ENCODE results near the gene CHST4.
"Not testable (repeated sequence)": the region's sequence is repeated elsewhere in the genome, so short reads cannot be mapped to it uniquely, and the experiment has no call there.

Gene CHST4

DNA sequence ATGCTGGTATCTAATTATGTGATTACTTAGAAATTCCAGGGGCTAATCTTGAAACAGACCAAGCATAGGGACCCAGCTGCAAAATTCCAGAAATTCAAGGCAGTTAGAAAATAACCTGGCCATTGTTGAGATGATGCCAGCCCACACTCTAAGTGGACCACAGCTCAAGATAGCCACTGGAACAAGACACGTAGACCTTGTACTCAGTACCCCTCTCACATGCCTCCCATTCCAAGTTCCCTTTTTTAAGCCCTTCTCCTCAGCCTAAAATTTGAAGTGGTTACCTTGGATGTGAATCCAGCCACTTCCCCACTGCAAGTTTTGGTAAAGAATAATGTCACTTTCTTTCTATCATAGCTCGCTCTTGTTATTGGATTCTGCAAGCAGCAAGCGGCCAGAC is 33.0 kb upstream of the CHST4 start:
- no peaks in the 10 kb centered on the region for H3K4me1 ChIP-seq (ENCODE audit: control insufficient read depth, insufficient read depth, low read length)
- H3K9me3 ChIP-seq (ENCODE audit: control insufficient read depth in 2 of 2, low read length in 2 of 2): no peaks in the 10 kb centered on the region
- H3K36me3 ChIP-seq (ENCODE audit: control insufficient read depth in 2 of 2, insufficient read depth in 2 of 2, low read length in 2 of 2): no peaks in the 10 kb centered on the region
- no peak overlapping the region for H3K4me3 ChIP-seq (ENCODE audit: low read length in 2 of 2)
- H3K27ac ChIP-seq (ENCODE audit: low read length): no peak overlapping the region
- H3K27me3 ChIP-seq (ENCODE audit: control insufficient read depth in 1 of 2, insufficient read depth in 2 of 2, low read length in 2 of 2): no peaks in the 10 kb centered on the region
- no peak overlapping the region for H3K9ac ChIP-seq (ENCODE audit: low read length in 2 of 2)

- no peak overlapping the region for H3K9ac ChIP-seq (ENCODE audit: low read length in 2 of 2)
- no peak overlapping the region for H3K4me3 ChIP-seq (ENCODE audit: low read length in 2 of 2)
- H3K36me3 ChIP-seq (ENCODE audit: control insufficient read depth in 2 of 2, insufficient read depth in 2 of 2, low read length in 2 of 2): no peaks in the 10 kb centered on the region
- H3K4me1 ChIP-seq (ENCODE audit: control insufficient read depth, insufficient read depth, low read length): no peaks in the 10 kb centered on the region
- H3K9me3 ChIP-seq (ENCODE audit: control insufficient read depth in 2 of 2, low read length in 2 of 2): no peaks in the 10 kb centered on the region
- no peaks in the 10 kb centered on the region for H3K27me3 ChIP-seq (ENCODE audit: control insufficient read depth in 1 of 2, insufficient read depth in 2 of 2, low read length in 2 of 2)
- no peak overlapping the region for H3K27ac ChIP-seq (ENCODE audit: low read length)
These were observed 28.2 kb upstream of the CHST4 start for GRCh38 chr16:71498031-71498430.

- Histone ChIP-seq H3K9ac (ENCODE audit: low read length in 2 of 2) (no peak overlapping the region), H3K27ac (ENCODE audit: low read length) (no peak overlapping the region), H3K9me3 (ENCODE audit: control insufficient read depth in 2 of 2, low read length in 2 of 2) (no peaks in the 10 kb centered on the region), H3K4me3 (ENCODE audit: low read length in 2 of 2) (no peak overlapping the region), H3K4me1 (ENCODE audit: control insufficient read depth, insufficient read depth, low read length) (no peaks in the 10 kb centered on the region), H3K27me3 (ENCODE audit: control insufficient read depth in 1 of 2, insufficient read depth in 2 of 2, low read length in 2 of 2) (no peaks in the 10 kb centered on the region), H3K36me3 (ENCODE audit: control insufficient read depth in 2 of 2, insufficient read depth in 2 of 2, low read length in 2 of 2) (no peaks in the 10 kb centered on the region)
These were observed 26.4 kb upstream of the CHST4 start for GRCh38 chr16:71499775-71500364.

DNA sequence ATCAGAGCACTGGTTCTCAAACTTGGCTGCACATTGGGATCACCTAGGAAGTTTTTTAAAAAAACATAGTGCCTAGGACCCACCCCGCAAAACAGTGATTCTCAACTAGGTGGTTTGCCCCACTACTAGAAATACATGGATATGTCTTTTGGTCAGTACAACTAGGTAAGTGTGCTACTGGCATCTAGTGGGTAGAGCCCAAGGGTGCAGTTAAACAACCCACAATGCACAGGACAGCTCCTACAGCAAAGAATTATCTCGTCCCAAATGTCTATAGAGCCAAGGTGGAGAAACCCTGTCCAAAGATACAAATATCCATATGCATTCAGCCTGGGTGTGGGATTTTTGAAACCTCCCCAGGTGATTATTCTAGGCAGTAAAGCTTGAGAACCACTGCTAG is 25.3 kb upstream of the CHST4 start:
- H3K9me3 ChIP-seq (ENCODE audit: control insufficient read depth in 2 of 2, low read length in 2 of 2): no peaks in the 10 kb centered on the region
- no peaks in the 10 kb centered on the region for H3K36me3 ChIP-seq (ENCODE audit: control insufficient read depth in 2 of 2, insufficient read depth in 2 of 2, low read length in 2 of 2)
- H3K27ac ChIP-seq (ENCODE audit: low read length): no peak overlapping the region
- no peaks in the 10 kb centered on the region for H3K27me3 ChIP-seq (ENCODE audit: control insufficient read depth in 1 of 2, insufficient read depth in 2 of 2, low read length in 2 of 2)
- no peaks in the 10 kb centered on the region for H3K4me1 ChIP-seq (ENCODE audit: control insufficient read depth, insufficient read depth, low read length)
- H3K4me3 ChIP-seq (ENCODE audit: low read length in 2 of 2): no peak overlapping the region
- H3K9ac ChIP-seq (ENCODE audit: low read length in 2 of 2): no peak overlapping the region

GRCh38 chr16:71501547-71501946 is 24.7 kb upstream of the CHST4 start:
- H3K9me3 ChIP-seq (ENCODE audit: control insufficient read depth in 2 of 2, low read length in 2 of 2): no peaks in the 10 kb centered on the region
- H3K27me3 ChIP-seq (ENCODE audit: control insufficient read depth in 1 of 2, insufficient read depth in 2 of 2, low read length in 2 of 2): no peaks in the 10 kb centered on the region
- no peaks in the 10 kb centered on the region for H3K36me3 ChIP-seq (ENCODE audit: control insufficient read depth in 2 of 2, insufficient read depth in 2 of 2, low read length in 2 of 2)
- no peaks in the 10 kb centered on the region for H3K4me1 ChIP-seq (ENCODE audit: control insufficient read depth, insufficient read depth, low read length)
- H3K4me3 ChIP-seq (ENCODE audit: low read length in 2 of 2): no peak overlapping the region
- H3K27ac ChIP-seq (ENCODE audit: low read length): no peak overlapping the region
- no peak overlapping the region for H3K9ac ChIP-seq (ENCODE audit: low read length in 2 of 2)

DNA sequence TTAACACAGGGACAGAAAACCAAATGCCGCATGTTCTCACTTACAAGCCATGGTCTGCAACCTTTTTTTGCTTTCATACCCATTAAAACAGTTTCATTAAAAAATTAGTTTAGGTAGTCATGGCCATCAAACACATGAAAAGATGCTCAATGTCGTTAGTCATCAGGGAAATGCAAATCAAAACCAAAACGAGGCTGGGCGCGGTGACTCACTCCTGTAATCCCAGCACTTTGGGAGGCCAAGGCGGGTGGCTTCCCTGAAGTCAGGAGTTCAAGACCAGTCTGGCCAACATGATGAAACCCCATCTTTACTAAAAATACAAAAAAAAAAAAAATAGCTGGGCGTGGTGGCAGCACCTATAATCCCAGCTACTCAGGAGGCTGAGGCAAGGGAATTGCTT is 22.2 kb upstream of the CHST4 start:
- not testable (repeated sequence) for H3K4me1 ChIP-seq (ENCODE audit: control insufficient read depth, insufficient read depth, low read length); H3K36me3 ChIP-seq (ENCODE audit: control insufficient read depth in 2 of 2, insufficient read depth in 2 of 2, low read length in 2 of 2); H3K9me3 ChIP-seq (ENCODE audit: control insufficient read depth in 2 of 2, low read length in 2 of 2); H3K9ac ChIP-seq (ENCODE audit: low read length in 2 of 2); H3K27ac ChIP-seq (ENCODE audit: low read length); H3K4me3 ChIP-seq (ENCODE audit: low read length in 2 of 2); H3K27me3 ChIP-seq (ENCODE audit: control insufficient read depth in 1 of 2, insufficient read depth in 2 of 2, low read length in 2 of 2)

- Histone ChIP-seq H3K9me3 (ENCODE audit: control insufficient read depth in 2 of 2, low read length in 2 of 2) (no peaks in the 10 kb centered on the region), H3K4me3 (ENCODE audit: low read length in 2 of 2) (no peak overlapping the region), H3K9ac (ENCODE audit: low read length in 2 of 2) (no peak overlapping the region), H3K36me3 (ENCODE audit: control insufficient read depth in 2 of 2, insufficient read depth in 2 of 2, low read length in 2 of 2) (no peaks in the 10 kb centered on the region), H3K4me1 (ENCODE audit: control insufficient read depth, insufficient read depth, low read length) (no peaks in the 10 kb centered on the region), H3K27ac (ENCODE audit: low read length) (no peak overlapping the region), H3K27me3 (ENCODE audit: control insufficient read depth in 1 of 2, insufficient read depth in 2 of 2, low read length in 2 of 2) (no peaks in the 10 kb centered on the region)
These were observed 21.3 kb upstream of the CHST4 start for GRCh38 chr16:71504901-71505300.

DNA sequence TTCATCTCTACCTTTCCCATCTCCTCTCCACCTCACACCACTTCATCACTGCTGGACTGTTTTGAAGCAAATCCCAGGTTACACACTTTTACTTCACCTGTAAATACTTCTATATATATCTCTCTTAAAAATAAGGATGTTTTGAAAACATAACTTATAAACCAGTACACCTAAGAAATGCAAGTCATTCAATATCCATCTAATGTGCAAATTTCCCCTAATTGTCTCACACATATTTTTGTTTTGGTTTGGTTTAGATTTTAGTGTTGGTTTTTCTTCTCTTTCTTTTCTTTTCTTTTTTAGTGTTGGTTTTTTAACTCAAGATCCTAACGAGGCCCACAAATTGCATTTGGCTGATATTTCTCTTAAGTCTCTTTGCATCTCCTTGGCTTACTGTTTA is 19.2 kb upstream of the CHST4 start:
- no peaks in the 10 kb centered on the region for H3K36me3 ChIP-seq (ENCODE audit: control insufficient read depth in 2 of 2, insufficient read depth in 2 of 2, low read length in 2 of 2)
- H3K9ac ChIP-seq (ENCODE audit: low read length in 2 of 2): no peak overlapping the region
- H3K9me3 ChIP-seq (ENCODE audit: control insufficient read depth in 2 of 2, low read length in 2 of 2): no peaks in the 10 kb centered on the region
- no peaks in the 10 kb centered on the region for H3K27me3 ChIP-seq (ENCODE audit: control insufficient read depth in 1 of 2, insufficient read depth in 2 of 2, low read length in 2 of 2)
- H3K4me3 ChIP-seq (ENCODE audit: low read length in 2 of 2): no peak overlapping the region
- H3K4me1 ChIP-seq (ENCODE audit: control insufficient read depth, insufficient read depth, low read length): no peaks in the 10 kb centered on the region
- H3K27ac ChIP-seq (ENCODE audit: low read length): no peak overlapping the region

GRCh38 chr16:71513302-71513701 is 12.9 kb upstream of the CHST4 start:
- Histone ChIP-seq H3K9ac (ENCODE audit: low read length in 2 of 2) (no peak overlapping the region), H3K4me3 (ENCODE audit: low read length in 2 of 2) (no peak overlapping the region), H3K27me3 (ENCODE audit: control insufficient read depth in 1 of 2, insufficient read depth in 2 of 2, low read length in 2 of 2) (no peaks in the 10 kb centered on the region), H3K27ac (ENCODE audit: low read length) (no peak overlapping the region), H3K9me3 (ENCODE audit: control insufficient read depth in 2 of 2, low read length in 2 of 2) (no peaks in the 10 kb centered on the region), H3K36me3 (ENCODE audit: control insufficient read depth in 2 of 2, insufficient read depth in 2 of 2, low read length in 2 of 2) (no peaks in the 10 kb centered on the region), H3K4me1 (ENCODE audit: control insufficient read depth, insufficient read depth, low read length) (no peaks in the 10 kb centered on the region)

DNA sequence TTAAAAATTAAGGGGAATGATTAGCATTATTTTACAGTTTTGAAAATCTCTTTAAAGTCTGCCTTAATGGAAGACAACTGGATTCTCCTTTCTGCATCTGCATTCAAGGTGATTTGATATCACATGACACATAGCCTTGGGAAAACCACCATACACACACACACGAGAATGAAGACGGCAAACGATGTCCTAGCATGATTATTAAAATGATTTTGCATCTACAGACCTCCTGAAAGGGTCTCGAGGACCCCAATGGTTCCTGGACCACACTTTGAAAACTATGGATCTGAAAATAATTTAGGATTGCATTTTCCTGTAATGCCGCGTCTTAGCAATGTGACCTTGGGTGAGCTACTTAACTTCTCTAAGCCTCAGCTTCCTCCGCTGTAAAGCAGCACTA is 11.8 kb upstream of the CHST4 start:
- H3K4me1 ChIP-seq (ENCODE audit: control insufficient read depth, insufficient read depth, low read length): no peaks in the 10 kb centered on the region
- H3K9ac ChIP-seq (ENCODE audit: low read length in 2 of 2): no peak overlapping the region
- no peaks in the 10 kb centered on the region for H3K36me3 ChIP-seq (ENCODE audit: control insufficient read depth in 2 of 2, insufficient read depth in 2 of 2, low read length in 2 of 2)
- no peaks in the 10 kb centered on the region for H3K9me3 ChIP-seq (ENCODE audit: control insufficient read depth in 2 of 2, low read length in 2 of 2)
- no peak overlapping the region for H3K27ac ChIP-seq (ENCODE audit: low read length)
- no peaks in the 10 kb centered on the region for H3K27me3 ChIP-seq (ENCODE audit: control insufficient read depth in 1 of 2, insufficient read depth in 2 of 2, low read length in 2 of 2)
- no peak overlapping the region for H3K4me3 ChIP-seq (ENCODE audit: low read length in 2 of 2)

- Histone ChIP-seq H3K9ac (ENCODE audit: low read length in 2 of 2) (no peak overlapping the region), H3K27me3 (ENCODE audit: control insufficient read depth in 1 of 2, insufficient read depth in 2 of 2, low read length in 2 of 2) (no peaks in the 10 kb centered on the region), H3K4me1 (ENCODE audit: control insufficient read depth, insufficient read depth, low read length) (no peaks in the 10 kb centered on the region), H3K36me3 (ENCODE audit: control insufficient read depth in 2 of 2, insufficient read depth in 2 of 2, low read length in 2 of 2) (no peaks in the 10 kb centered on the region), H3K9me3 (ENCODE audit: control insufficient read depth in 2 of 2, low read length in 2 of 2) (no peaks in the 10 kb centered on the region), H3K27ac (ENCODE audit: low read length) (no peak overlapping the region), H3K4me3 (ENCODE audit: low read length in 2 of 2) (no peak overlapping the region)
These were observed 11.2 kb upstream of the CHST4 start for GRCh38 chr16:71515026-71515425.

Measured in stomach smooth muscle (tissue), 2 donors.